Mammary epithelial cell (primary cell): ENCODE results near the gene PC.

Experiments used
- EZH2 ChIP-seq: IDR thresholded peaks from 2 replicates; pipeline ENCODE4 v1.6.1; 2012; ENCODE audit warnings: low read length, inconsistent platforms, borderline replicate concordance
- TF ChIP-seq, protein P1 (sequence below), 2 donors: IDR thresholded peaks in 1 of 2; conservative IDR thresholded peaks in 1 of 2; 2 replicates each; pipeline ENCODE4 v1.5.1; 2011 to 2012; ENCODE audit warnings: inconsistent platforms in 2 of 2, low read length in 2 of 2, mild to moderate bottlenecking in 2 of 2, control low read depth in 1 of 2, low read depth in 1 of 2; ENCODE audit not compliant: insufficient read depth in 1 of 2; ENCODE audit errors: extremely low read depth in 1 of 2

DNA sequence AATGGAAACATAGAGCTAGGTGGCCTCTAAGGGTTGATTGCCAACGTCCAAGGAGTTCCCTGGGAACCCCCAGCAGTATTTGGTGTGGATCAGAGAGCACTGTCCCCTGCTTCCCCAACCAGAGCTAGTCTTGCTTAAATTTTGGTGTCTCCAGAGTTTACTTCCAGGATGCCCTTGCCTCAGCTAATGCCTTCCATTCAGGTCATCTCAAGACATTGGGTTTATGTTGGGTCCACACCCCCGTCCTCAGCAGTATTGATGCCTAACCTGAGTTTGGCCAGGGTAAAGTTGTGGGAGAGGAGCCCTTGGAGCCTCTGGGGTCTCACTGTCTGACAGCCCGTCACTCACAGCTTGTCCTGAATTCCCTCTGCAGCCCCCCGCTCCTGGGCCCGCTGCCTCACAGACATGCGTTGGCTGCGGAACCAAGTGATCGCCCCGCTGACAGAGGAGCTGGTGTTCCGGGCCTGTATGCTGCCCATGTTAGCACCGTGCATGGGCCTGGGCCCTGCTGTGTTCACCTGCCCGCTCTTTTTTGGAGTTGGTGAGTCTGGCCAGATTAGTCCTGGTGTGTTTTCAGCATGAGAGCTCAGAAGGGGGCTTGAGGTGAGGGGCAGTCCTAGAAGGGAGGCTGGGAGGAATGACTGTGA, 113.6 kb downstream of the PC start:
- TF ChIP-seq EZH2: no peak
- TF ChIP-seq, protein P1, sequence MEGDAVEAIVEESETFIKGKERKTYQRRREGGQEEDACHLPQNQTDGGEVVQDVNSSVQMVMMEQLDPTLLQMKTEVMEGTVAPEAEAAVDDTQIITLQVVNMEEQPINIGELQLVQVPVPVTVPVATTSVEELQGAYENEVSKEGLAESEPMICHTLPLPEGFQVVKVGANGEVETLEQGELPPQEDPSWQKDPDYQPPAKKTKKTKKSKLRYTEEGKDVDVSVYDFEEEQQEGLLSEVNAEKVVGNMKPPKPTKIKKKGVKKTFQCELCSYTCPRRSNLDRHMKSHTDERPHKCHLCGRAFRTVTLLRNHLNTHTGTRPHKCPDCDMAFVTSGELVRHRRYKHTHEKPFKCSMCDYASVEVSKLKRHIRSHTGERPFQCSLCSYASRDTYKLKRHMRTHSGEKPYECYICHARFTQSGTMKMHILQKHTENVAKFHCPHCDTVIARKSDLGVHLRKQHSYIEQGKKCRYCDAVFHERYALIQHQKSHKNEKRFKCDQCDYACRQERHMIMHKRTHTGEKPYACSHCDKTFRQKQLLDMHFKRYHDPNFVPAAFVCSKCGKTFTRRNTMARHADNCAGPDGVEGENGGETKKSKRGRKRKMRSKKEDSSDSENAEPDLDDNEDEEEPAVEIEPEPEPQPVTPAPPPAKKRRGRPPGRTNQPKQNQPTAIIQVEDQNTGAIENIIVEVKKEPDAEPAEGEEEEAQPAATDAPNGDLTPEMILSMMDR (conservative IDR thresholded peaks at IDR 0.05 in 1 of 2, IDR thresholded peaks at IDR 0.05 in 1 of 2; ENCODE audit: extremely low read depth in 1 of 2, insufficient read depth in 1 of 2, low read depth in 1 of 2, low read length in 2 of 2): no peak
